Measurements from ENCODE around the gene ANKRD44. TPM values are rescaled to one million over a fixed set of nuclear protein-coding genes. Genes with fewer than 3 reads are reported as not detected.

The ANKRD44 gene
- total RNA-seq, 1 donor from 2014 or later = 12.0 TPM

- Mint-ChIP-seq H3K4me3 (ENCODE audit: unreplicated experiment) (no peak overlapping the region), H3K9me3 (ENCODE audit: unreplicated experiment) (no peaks in the 10 kb centered on the region), H3K27ac (ENCODE audit: unreplicated experiment) (no peak overlapping the region), H3K4me1 (ENCODE audit: low read depth, unreplicated experiment) (peaks cover 9% of the 10 kb centered on the region), H3K27me3 (ENCODE audit: unreplicated experiment) (peaks cover 3% of the 10 kb centered on the region), H3K36me3 (ENCODE audit: unreplicated experiment) (no peaks in the 10 kb centered on the region)
- TF ChIP-seq, protein P1, sequence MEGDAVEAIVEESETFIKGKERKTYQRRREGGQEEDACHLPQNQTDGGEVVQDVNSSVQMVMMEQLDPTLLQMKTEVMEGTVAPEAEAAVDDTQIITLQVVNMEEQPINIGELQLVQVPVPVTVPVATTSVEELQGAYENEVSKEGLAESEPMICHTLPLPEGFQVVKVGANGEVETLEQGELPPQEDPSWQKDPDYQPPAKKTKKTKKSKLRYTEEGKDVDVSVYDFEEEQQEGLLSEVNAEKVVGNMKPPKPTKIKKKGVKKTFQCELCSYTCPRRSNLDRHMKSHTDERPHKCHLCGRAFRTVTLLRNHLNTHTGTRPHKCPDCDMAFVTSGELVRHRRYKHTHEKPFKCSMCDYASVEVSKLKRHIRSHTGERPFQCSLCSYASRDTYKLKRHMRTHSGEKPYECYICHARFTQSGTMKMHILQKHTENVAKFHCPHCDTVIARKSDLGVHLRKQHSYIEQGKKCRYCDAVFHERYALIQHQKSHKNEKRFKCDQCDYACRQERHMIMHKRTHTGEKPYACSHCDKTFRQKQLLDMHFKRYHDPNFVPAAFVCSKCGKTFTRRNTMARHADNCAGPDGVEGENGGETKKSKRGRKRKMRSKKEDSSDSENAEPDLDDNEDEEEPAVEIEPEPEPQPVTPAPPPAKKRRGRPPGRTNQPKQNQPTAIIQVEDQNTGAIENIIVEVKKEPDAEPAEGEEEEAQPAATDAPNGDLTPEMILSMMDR (IDR thresholded peaks at IDR 0.05; ENCODE audit: partially characterized antibody, unreplicated experiment) = no peak
- DNase-seq = no peak
These were observed 140.4 kb downstream of the ANKRD44 start for GRCh38 chr2:197170208-197170607.

GRCh38 chr2:197168705-197169104, 141.9 kb downstream of the ANKRD44 start:
- Mint-ChIP-seq H3K36me3 (ENCODE audit: unreplicated experiment) (no peaks in the 10 kb centered on the region), H3K27ac (ENCODE audit: unreplicated experiment) (no peak overlapping the region), H3K4me1 (ENCODE audit: low read depth, unreplicated experiment) (peaks cover 16% of the 10 kb centered on the region), H3K9me3 (ENCODE audit: unreplicated experiment) (no peaks in the 10 kb centered on the region), H3K27me3 (ENCODE audit: unreplicated experiment) (peaks cover 3% of the 10 kb centered on the region), H3K4me3 (ENCODE audit: unreplicated experiment) (no peak overlapping the region)
- TF ChIP-seq, protein P1 (IDR thresholded peaks at IDR 0.05; ENCODE audit: partially characterized antibody, unreplicated experiment) = peak; percentile 73
- peak; percentile 81 for DNase-seq

GRCh38 chr2:197167608-197168314, 142.8 kb downstream of the ANKRD44 start:
- Mint-ChIP-seq H3K4me1 (ENCODE audit: low read depth, unreplicated experiment) (peaks cover 16% of the 10 kb centered on the region), H3K27me3 (ENCODE audit: unreplicated experiment) (peaks cover 3% of the 10 kb centered on the region), H3K4me3 (ENCODE audit: unreplicated experiment) (no peak overlapping the region), H3K9me3 (ENCODE audit: unreplicated experiment) (no peaks in the 10 kb centered on the region), H3K27ac (ENCODE audit: unreplicated experiment) (no peak overlapping the region), H3K36me3 (ENCODE audit: unreplicated experiment) (no peaks in the 10 kb centered on the region)
- DNase-seq = no peak
- TF ChIP-seq, protein P1 (IDR thresholded peaks at IDR 0.05; ENCODE audit: partially characterized antibody, unreplicated experiment) = no peak

DNA sequence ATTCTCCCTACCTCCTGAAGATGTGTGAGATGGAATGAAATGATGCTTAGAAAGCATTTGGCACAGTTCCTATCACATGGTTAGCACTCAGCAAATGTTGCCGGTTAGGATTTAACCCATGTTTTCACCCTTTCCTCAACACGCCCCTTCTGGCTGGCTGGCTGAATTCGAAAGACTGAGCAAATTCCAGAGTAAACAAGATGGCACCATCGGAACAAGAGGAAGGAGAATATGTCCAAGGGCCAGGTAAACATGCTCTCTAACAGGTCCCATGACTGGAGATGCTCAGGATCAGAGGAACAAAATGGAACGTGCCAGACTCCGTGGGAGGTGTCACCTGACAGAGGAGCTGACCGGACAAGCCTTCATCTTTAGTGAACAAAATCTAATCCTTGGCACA, 145.6 kb downstream of the ANKRD44 start:
- peak overlapping the region; percentile 60 for H3K4me3 Mint-ChIP-seq (ENCODE audit: unreplicated experiment)

More for the DNA sequence above, 145.6 kb downstream of the ANKRD44 start:
- H3K27me3 Mint-ChIP-seq (ENCODE audit: unreplicated experiment) = peaks cover 3% of the 10 kb centered on the region
- H3K27ac Mint-ChIP-seq (ENCODE audit: unreplicated experiment) = peak overlapping the region; percentile 44
- TF ChIP-seq, protein P1 (IDR thresholded peaks at IDR 0.05; ENCODE audit: partially characterized antibody, unreplicated experiment) = no peak
- H3K36me3 Mint-ChIP-seq (ENCODE audit: unreplicated experiment) = no peaks in the 10 kb centered on the region
- no peak for DNase-seq
- H3K9me3 Mint-ChIP-seq (ENCODE audit: unreplicated experiment) = no peaks in the 10 kb centered on the region
- peaks cover 25% of the 10 kb centered on the region for H3K4me1 Mint-ChIP-seq (ENCODE audit: low read depth, unreplicated experiment)
